K562 (cell line): ENCODE data around the gene ITPR3.

ENCODE experiments used
- CCAR2 ChIP-seq: fragments of 200-400 bp; formaldehyde crosslinking; IDR thresholded peaks from 2 replicates; pipeline ENCODE4 v1.6.1; 2017; ENCODE audit warnings: mild to moderate bottlenecking, low read depth, low read length
- ELF4 ChIP-seq: fragments of 450-650 bp; formaldehyde crosslinking; IDR thresholded peaks from 2 replicates; pipeline ENCODE4 v1.4.0; 2022; ENCODE audit warnings: missing genetic modification characterization
- JUND ChIP-seq, 2 experiments: IDR thresholded peaks; 2 replicates in 1 of 2; 3 replicates in 1 of 2; pipeline ENCODE4 v1.6.1; 2011; ENCODE audit warnings: borderline replicate concordance in 2 of 2, low read depth in 2 of 2, low read length in 2 of 2, improper control_type of control experiment in 1 of 2, missing biosample characterization in 1 of 2, missing genetic modification characterization in 1 of 2, missing genetic modification reagents in 1 of 2
- POLR2AphosphoS5 ChIP-seq: IDR thresholded peaks from 2 replicates; pipeline ENCODE4 v1.6.1; 2011; ENCODE audit warnings: mild to moderate bottlenecking, low read depth, low read length, moderate library complexity; ENCODE audit not compliant: control insufficient read depth, insufficient read depth
- SMARCE1 ChIP-seq: fragments of 450-650 bp; IDR thresholded peaks from 2 replicates; pipeline ENCODE4 v1.7.1; 2016; ENCODE audit warnings: mild to moderate bottlenecking
- TBP ChIP-seq: optimal IDR thresholded peaks from 2 replicates; pipeline ENCODE3; 2011; ENCODE audit warnings: low read depth, low read length, improper control_type of control experiment
- ZBTB7A ChIP-seq: IDR thresholded peaks from 2 replicates; pipeline ENCODE4 v1.6.1; 2011; ENCODE audit warnings: low read depth, mild to moderate bottlenecking, low read length, moderate library complexity, borderline replicate concordance; ENCODE audit not compliant: control insufficient read depth
- TF ChIP-seq, protein P1 (sequence below): sonication (generic); formaldehyde crosslinking; IDR thresholded peaks from 2 replicates; pipeline ENCODE4 v1.8.0; 2022; ENCODE audit warnings: mild to moderate bottlenecking, missing genetic modification reagents, borderline replicate concordance
- TF ChIP-seq, protein P2 (sequence below), 2 experiments: fragments of 450-650 bp; IDR thresholded peaks; 2 replicates each; pipeline ENCODE4 v1.6.1; 2016; ENCODE audit warnings: mild to moderate bottlenecking in 2 of 2, borderline replicate concordance in 1 of 2, low read depth in 1 of 2, moderate library complexity in 1 of 2
- TF ChIP-seq, protein P3 (sequence below): fragments of 450-650 bp; formaldehyde crosslinking; IDR thresholded peaks from 2 replicates; pipeline ENCODE4 v1.4.0; 2022; ENCODE audit warnings: mild to moderate bottlenecking, moderate library complexity
- TF ChIP-seq, protein P4 (sequence below): sonication (generic); formaldehyde crosslinking; IDR thresholded peaks from 2 replicates; pipeline ENCODE4 v1.8.0; 2022; ENCODE audit warnings: missing genetic modification reagents, mild to moderate bottlenecking, borderline replicate concordance
- TF ChIP-seq, protein P5 (sequence below), 3 experiments: IDR thresholded peaks in 2 of 3; conservative IDR thresholded peaks in 1 of 3; 2 replicates each; pipeline ENCODE4 v1.5.1; 2011 to 2012; ENCODE audit warnings: low read length in 3 of 3, mild to moderate bottlenecking in 3 of 3, control low read depth in 2 of 3, improper control_type of control experiment in 1 of 3, inconsistent platforms in 1 of 3, low read depth in 1 of 3, mixed read lengths in 1 of 3, moderate library complexity in 1 of 3; ENCODE audit not compliant: insufficient read depth in 2 of 3

DNA sequence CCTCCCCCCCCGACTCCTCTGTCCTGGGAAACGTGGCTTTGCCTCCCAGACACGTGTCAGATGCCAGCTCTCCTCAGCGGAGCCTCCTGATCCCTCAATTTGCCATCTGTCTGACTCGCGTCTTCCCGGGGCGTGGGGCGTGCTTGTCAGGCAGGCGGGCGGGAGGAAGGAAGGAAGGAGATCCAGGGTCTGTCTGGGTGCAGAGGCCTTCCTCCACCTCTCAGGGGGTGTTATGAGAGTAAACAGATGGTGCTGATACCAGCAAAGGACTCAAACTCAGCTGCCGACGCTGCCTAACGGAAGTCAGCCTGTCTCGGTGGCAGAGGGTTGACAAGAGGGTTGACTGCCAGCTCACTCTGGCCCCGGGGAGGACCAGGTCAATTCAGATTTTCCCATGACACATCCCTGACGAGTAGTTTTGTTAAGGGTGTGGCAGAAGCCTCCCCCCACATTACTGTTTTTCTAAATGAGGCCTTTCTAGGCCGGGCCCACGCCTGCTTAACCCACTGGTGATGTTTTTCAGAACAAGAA, 73.3 kb downstream of the ITPR3 start:
- TF ChIP-seq, protein P1, sequence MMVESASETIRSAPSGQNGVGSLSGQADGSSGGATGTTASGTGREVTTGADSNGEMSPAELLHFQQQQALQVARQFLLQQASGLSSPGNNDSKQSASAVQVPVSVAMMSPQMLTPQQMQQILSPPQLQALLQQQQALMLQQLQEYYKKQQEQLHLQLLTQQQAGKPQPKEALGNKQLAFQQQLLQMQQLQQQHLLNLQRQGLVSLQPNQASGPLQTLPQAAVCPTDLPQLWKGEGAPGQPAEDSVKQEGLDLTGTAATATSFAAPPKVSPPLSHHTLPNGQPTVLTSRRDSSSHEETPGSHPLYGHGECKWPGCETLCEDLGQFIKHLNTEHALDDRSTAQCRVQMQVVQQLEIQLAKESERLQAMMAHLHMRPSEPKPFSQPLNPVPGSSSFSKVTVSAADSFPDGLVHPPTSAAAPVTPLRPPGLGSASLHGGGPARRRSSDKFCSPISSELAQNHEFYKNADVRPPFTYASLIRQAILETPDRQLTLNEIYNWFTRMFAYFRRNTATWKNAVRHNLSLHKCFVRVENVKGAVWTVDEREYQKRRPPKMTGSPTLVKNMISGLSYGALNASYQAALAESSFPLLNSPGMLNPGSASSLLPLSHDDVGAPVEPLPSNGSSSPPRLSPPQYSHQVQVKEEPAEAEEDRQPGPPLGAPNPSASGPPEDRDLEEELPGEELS, result no peak
- TF ChIP-seq SMARCE1, result no peak
- TF ChIP-seq, protein P2, sequence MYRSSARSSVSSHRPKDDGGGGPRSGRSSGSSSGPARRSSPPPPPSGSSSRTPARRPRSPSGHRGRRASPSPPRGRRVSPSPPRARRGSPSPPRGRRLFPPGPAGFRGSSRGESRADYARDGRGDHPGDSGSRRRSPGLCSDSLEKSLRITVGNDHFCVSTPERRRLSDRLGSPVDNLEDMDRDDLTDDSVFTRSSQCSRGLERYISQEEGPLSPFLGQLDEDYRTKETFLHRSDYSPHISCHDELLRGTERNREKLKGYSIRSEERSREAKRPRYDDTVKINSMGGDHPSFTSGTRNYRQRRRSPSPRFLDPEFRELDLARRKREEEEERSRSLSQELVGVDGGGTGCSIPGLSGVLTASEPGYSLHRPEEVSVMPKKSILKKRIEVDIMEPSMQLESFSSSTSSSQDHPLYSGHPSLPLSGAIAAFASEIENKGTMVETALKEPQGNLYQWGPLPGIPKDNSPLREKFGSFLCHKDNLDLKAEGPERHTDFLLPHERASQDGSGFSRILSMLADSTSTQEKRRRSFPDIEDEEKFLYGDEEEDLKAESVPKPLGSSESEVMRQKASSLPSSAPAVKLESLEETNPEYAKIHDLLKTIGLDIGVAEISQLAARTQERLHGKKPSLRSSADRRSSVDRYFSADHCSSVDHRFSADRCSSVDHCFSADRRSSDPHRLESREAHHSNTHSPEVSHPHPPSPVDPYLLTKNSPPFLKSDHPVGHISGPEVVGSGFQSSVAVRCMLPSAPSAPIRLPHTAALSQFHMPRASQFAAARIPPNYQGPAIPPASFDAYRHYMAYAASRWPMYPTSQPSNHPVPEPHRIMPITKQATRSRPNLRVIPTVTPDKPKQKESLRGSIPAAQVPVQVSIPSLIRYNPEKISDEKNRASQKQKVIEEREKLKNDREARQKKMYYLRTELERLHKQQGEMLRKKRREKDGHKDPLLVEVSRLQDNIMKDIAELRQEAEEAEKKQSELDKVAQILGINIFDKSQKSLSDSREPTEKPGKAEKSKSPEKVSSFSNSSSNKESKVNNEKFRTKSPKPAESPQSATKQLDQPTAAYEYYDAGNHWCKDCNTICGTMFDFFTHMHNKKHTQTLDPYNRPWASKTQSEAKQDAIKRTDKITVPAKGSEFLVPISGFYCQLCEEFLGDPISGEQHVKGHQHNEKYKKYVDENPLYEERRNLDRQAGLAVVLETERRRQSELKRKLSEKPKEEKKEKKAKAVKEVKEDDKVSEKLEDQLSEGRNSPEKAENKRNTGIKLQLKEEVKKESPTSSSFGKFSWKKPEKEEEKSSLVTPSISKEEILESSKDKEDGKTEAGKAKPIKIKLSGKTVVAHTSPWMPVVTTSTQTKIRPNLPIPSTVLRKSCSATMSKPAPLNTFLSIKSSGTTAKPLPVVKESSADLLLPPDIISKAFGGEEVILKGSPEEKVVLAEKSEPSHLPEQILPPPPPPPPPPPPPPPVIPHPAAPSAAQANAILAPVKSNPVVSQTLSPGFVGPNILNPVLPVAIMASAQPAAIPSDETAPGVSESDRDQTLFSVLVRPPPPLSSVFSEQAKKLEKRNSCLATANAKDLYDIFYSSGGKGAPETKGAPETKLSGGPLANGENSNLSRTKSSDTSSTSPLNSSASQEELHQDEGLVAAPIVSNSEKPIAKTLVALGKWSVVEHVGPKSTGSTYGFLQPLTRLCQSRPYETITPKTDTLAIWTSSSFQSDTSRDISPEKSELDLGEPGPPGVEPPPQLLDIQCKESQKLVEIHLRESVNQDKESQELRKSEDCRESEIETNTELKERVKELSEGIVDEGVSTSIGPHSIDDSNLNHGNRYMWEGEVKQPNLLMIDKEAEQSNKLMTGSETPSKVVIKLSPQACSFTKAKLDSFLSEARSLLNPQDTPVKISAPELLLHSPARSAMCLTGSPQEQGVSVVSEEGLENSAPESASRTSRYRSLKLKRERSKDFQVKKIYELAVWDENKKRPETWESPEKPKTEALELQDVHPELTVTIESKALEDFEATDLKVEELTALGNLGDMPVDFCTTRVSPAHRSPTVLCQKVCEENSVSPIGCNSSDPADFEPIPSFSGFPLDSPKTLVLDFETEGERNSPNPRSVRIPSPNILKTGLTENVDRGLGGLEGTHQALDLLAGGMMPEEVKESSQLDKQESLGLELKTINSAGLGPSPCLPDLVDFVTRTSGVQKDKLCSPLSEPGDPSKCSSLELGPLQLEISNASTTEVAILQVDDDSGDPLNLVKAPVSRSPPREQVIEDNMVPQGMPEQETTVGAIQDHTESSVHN (IDR thresholded peaks at IDR 0.05; ENCODE audit: borderline replicate concordance in 1 of 2, low read depth in 1 of 2), result no peak
- TF ChIP-seq, protein P3, sequence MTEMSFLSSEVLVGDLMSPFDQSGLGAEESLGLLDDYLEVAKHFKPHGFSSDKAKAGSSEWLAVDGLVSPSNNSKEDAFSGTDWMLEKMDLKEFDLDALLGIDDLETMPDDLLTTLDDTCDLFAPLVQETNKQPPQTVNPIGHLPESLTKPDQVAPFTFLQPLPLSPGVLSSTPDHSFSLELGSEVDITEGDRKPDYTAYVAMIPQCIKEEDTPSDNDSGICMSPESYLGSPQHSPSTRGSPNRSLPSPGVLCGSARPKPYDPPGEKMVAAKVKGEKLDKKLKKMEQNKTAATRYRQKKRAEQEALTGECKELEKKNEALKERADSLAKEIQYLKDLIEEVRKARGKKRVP (CRISPR knock-in tag), result no peak
- TF ChIP-seq CCAR2, result no peak
- no peak for TF ChIP-seq JUND (IDR thresholded peaks at IDR 0.05; ENCODE audit: borderline replicate concordance, low read depth, low read length)
- no peak for TF ChIP-seq JUND (tag; IDR thresholded peaks at IDR 0.05; ENCODE audit: borderline replicate concordance, low read depth, low read length)
- no peak for TF ChIP-seq TBP
- TF ChIP-seq, protein P4, sequence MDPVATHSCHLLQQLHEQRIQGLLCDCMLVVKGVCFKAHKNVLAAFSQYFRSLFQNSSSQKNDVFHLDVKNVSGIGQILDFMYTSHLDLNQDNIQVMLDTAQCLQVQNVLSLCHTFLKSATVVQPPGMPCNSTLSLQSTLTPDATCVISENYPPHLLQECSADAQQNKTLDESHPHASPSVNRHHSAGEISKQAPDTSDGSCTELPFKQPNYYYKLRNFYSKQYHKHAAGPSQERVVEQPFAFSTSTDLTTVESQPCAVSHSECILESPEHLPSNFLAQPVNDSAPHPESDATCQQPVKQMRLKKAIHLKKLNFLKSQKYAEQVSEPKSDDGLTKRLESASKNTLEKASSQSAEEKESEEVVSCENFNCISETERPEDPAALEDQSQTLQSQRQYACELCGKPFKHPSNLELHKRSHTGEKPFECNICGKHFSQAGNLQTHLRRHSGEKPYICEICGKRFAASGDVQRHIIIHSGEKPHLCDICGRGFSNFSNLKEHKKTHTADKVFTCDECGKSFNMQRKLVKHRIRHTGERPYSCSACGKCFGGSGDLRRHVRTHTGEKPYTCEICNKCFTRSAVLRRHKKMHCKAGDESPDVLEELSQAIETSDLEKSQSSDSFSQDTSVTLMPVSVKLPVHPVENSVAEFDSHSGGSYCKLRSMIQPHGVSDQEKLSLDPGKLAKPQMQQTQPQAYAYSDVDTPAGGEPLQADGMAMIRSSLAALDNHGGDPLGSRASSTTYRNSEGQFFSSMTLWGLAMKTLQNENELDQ, result no peak
- TF ChIP-seq ZBTB7A, result no peak
- TF ChIP-seq POLR2AphosphoS5, result no peak
- TF ChIP-seq, protein P5, sequence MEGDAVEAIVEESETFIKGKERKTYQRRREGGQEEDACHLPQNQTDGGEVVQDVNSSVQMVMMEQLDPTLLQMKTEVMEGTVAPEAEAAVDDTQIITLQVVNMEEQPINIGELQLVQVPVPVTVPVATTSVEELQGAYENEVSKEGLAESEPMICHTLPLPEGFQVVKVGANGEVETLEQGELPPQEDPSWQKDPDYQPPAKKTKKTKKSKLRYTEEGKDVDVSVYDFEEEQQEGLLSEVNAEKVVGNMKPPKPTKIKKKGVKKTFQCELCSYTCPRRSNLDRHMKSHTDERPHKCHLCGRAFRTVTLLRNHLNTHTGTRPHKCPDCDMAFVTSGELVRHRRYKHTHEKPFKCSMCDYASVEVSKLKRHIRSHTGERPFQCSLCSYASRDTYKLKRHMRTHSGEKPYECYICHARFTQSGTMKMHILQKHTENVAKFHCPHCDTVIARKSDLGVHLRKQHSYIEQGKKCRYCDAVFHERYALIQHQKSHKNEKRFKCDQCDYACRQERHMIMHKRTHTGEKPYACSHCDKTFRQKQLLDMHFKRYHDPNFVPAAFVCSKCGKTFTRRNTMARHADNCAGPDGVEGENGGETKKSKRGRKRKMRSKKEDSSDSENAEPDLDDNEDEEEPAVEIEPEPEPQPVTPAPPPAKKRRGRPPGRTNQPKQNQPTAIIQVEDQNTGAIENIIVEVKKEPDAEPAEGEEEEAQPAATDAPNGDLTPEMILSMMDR (IDR thresholded peaks at IDR 0.05 in 2 of 3, conservative IDR thresholded peaks at IDR 0.05 in 1 of 3; ENCODE audit: insufficient read depth in 2 of 3, low read depth in 1 of 3, low read length in 3 of 3), result no peak
- TF ChIP-seq ELF4 (CRISPR knock-in tag), result no peak
